ENCODE measurements around the gene JOSD2. TPM values are rescaled to one million over a fixed set of nuclear protein-coding genes. Genes with fewer than 3 reads are reported as not detected.

Gene JOSD2
- total RNA-seq, 1 donor from 2014 or later, result 28.6 TPM

DNA sequence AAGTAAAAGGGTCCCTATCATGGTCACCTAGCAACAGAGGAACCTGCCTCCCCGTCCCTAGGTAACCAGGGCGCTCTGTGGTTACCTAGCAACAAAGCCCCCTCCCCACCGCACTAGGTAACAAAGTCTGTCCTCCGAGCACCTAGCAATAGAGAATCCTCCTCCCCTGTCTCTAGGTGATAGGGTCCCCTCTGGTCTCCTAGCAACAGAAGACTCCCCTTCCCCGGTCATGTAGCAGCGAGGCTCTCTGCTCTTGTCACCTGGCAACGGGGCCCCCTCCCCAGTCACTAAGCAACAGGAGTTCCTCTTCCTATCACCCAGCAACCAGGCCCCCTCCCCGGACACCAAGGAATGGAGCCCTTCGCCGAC is 307 bp downstream of the JOSD2 start:
- no peak for DNase-seq
- H3K27me3 ChIP-seq (ENCODE audit: low read depth), result no peaks in the 10 kb centered on the region
- peak overlapping the region; percentile 86 for H3K4me3 ChIP-seq
- no peaks in the 10 kb centered on the region for H3K9me3 ChIP-seq (replicated peaks)
- peaks cover 26% of the 10 kb centered on the region for H3K4me1 ChIP-seq
- peak overlapping the region; percentile 85 for H3K27ac ChIP-seq (replicated peaks)
- intact Hi-C loops (cut with micrococcal nuclease), result no loop called here
- TF ChIP-seq, protein P1, sequence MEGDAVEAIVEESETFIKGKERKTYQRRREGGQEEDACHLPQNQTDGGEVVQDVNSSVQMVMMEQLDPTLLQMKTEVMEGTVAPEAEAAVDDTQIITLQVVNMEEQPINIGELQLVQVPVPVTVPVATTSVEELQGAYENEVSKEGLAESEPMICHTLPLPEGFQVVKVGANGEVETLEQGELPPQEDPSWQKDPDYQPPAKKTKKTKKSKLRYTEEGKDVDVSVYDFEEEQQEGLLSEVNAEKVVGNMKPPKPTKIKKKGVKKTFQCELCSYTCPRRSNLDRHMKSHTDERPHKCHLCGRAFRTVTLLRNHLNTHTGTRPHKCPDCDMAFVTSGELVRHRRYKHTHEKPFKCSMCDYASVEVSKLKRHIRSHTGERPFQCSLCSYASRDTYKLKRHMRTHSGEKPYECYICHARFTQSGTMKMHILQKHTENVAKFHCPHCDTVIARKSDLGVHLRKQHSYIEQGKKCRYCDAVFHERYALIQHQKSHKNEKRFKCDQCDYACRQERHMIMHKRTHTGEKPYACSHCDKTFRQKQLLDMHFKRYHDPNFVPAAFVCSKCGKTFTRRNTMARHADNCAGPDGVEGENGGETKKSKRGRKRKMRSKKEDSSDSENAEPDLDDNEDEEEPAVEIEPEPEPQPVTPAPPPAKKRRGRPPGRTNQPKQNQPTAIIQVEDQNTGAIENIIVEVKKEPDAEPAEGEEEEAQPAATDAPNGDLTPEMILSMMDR (IDR thresholded peaks at IDR 0.05; ENCODE audit: borderline replicate concordance), result no peak
- peaks cover 8% of the 10 kb centered on the region for H3K36me3 ChIP-seq

DNA sequence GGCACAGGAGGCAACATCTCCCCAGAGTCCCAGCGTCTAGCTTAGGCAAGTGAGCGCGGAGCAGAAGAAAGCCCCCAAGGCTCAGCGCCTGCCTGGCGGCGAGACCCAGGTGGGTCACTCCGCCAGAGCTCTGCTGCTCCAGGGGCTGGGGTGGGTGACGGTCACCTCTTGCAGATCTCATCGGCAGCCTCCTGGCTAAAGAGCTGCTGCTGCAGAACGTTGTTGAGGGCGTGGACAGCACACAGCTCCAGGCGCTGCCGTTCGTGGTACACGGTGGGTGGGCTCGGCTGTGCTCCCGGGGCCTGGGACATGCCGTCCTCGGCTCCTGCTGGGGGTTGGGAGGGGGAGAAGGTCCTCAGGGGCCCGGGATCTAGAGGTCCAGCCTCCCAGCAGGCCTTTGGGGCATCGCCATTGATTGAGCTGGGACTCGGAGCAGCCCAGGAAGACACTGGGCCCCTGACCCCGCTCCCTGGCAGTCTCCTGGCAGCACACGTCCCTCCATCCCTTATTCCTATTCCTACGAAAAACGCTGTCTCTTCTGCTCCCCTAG is 795 bp downstream of the JOSD2 start:
- Histone ChIP-seq H3K27me3 (ENCODE audit: low read depth) (no peaks in the 10 kb centered on the region), H3K27ac (replicated peaks) (peak overlapping the region; percentile 85), H3K36me3 (peaks cover 9% of the 10 kb centered on the region), H3K9me3 (replicated peaks) (no peaks in the 10 kb centered on the region), H3K4me3 (peak overlapping the region; percentile 86), H3K4me1 (peaks cover 26% of the 10 kb centered on the region)
- intact Hi-C loops (cut with micrococcal nuclease), result no loop called here
- TF ChIP-seq, protein P1 (IDR thresholded peaks at IDR 0.05; ENCODE audit: borderline replicate concordance), result no peak
- no peak for DNase-seq

DNA sequence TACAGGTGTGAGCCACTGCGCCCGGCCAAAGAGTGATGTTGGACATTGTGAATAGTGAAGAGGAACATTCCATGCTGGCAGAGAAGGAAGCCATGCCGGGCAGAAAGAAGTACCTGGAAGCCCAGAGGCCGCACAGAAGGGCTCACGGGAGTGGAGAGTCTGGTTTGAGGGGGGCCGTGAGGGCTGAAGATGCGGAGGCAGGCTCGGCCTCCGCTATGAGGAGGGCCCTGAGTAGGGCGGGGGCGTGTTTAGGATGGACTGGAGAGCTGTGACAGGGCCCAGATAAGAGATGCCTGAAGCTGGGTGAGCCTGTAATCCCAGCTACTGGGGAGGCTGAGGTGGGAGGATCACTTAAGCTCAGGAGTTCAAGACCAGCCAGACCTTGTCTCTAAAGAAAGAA is 1.6 kb downstream of the JOSD2 start:
- TF ChIP-seq, protein P1 (IDR thresholded peaks at IDR 0.05; ENCODE audit: borderline replicate concordance), result no peak
- Histone ChIP-seq H3K36me3 (peaks cover 9% of the 10 kb centered on the region), H3K4me1 (peaks cover 26% of the 10 kb centered on the region), H3K9me3 (replicated peaks) (no peaks in the 10 kb centered on the region), H3K27ac (replicated peaks) (no peak overlapping the region), H3K27me3 (ENCODE audit: low read depth) (no peaks in the 10 kb centered on the region), H3K4me3 (peak overlapping the region; percentile 86)
- intact Hi-C loops (cut with micrococcal nuclease), result no loop called here
- DNase-seq, result no peak

DNA sequence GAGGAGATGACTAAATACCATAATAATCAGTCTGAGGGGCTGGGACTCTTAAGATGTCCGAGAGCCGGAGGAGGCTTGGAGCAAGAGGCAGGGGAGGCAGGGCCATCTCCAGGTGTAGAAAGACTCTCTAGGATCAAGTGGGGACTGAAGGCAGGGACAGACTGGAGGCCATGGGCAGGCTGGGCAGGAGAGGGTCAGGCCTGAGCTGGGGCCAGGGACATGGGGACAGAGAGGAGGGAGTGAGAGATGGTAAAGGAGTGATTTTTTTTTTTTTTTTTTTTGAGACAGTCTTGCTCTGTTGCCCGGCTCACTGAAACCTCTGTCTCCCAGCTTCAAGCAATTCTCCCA is 2.2 kb downstream of the JOSD2 start:
- DNase-seq, result no peak
- TF ChIP-seq, protein P1 (IDR thresholded peaks at IDR 0.05; ENCODE audit: borderline replicate concordance), result no peak
- no peaks in the 10 kb centered on the region for H3K9me3 ChIP-seq (replicated peaks)
- peaks cover 9% of the 10 kb centered on the region for H3K36me3 ChIP-seq
- intact Hi-C loops (cut with micrococcal nuclease), result no loop called here
- peaks cover 26% of the 10 kb centered on the region for H3K4me1 ChIP-seq
- no peak overlapping the region for H3K4me3 ChIP-seq
- no peaks in the 10 kb centered on the region for H3K27me3 ChIP-seq (ENCODE audit: low read depth)
- no peak overlapping the region for H3K27ac ChIP-seq (replicated peaks)

DNA sequence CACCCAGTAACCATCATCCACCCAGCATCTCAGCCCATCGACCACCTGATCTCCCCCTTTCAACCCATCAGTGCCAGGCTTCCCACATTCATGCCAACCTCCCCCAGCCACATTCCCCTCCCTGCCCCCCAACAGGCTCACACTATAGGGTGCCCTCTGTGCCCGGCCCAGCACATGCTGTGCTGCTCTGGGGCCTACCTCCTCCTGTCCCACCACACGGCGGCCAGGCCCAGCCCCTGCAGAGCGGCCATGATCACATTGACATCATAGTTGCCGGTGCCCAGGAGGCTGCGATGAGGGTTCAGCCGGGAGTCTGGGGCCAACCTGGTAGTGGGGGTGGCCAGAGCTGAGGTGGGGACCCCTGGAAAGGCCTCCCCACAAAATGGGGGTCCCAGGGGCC is 3.6 kb downstream of the JOSD2 start:
- DNase-seq, result no peak
- TF ChIP-seq, protein P1 (IDR thresholded peaks at IDR 0.05; ENCODE audit: borderline replicate concordance), result no peak

More for the DNA sequence above, 3.6 kb downstream of the JOSD2 start:
- Histone ChIP-seq H3K27me3 (ENCODE audit: low read depth) (no peaks in the 10 kb centered on the region), H3K27ac (replicated peaks) (no peak overlapping the region), H3K4me3 (no peak overlapping the region), H3K9me3 (replicated peaks) (no peaks in the 10 kb centered on the region), H3K36me3 (peaks cover 9% of the 10 kb centered on the region), H3K4me1 (peaks cover 32% of the 10 kb centered on the region)
- intact Hi-C loops (cut with micrococcal nuclease), result no loop called here
